SK-N-MC (cell line): ENCODE results near the gene CLTA.

ENCODE experiments used
- EZH2 ChIP-seq: fragments of 200-600 bp; sonication (generic); IDR thresholded peaks from one replicate; pipeline ENCODE4 v1.6.1; 2017; ENCODE audit warnings: antibody characterized with exemption
- FOXP2 ChIP-seq: optimal IDR thresholded peaks from 2 replicates; pipeline ENCODE3; 2011; ENCODE audit warnings: mild to moderate bottlenecking, moderate library complexity; ENCODE audit not compliant: insufficient read depth; ENCODE audit errors: extremely low read length, control extremely low read depth
- POLR2AphosphoS5 ChIP-seq: IDR thresholded peaks from 2 replicates; pipeline ENCODE4 v1.6.1; 2012; ENCODE audit warnings: mild to moderate bottlenecking, low read depth, low read length, borderline replicate concordance

- no peak for TF ChIP-seq POLR2AphosphoS5
- TF ChIP-seq EZH2 = no peak
- TF ChIP-seq FOXP2 = no peak
These were observed 55.2 kb downstream of the CLTA start for GRCh38 chr9:36245906-36246305.
